Caco-2 (cell line): Measurements from ENCODE around the gene SERTM1. TPM values are rescaled to one million over a fixed set of nuclear protein-coding genes. Genes with fewer than 3 reads are reported as not detected.

Experiments used
- BruUV-seq: library from RNA; stranded (reverse); fragments of 400-500 nt; replicated peaks from 2 replicates; lab custom pipeline; 2021; lab: Mats Ljungman, UMichigan
- CTCF ChIA-PET: fragments of 300-600 bp; sonication (Branson Sonifier 250); formaldehyde crosslinking; loops from one replicate; lab custom pipeline; 2022; ENCODE audit warnings: antibody characterized with exemption; lab: Charles Lee
- POLR2A ChIA-PET: fragments of 300-600 bp; sonication (Branson Sonifier 250); formaldehyde crosslinking; loops from one replicate; lab custom pipeline; 2022; ENCODE audit warnings: antibody characterized with exemption; lab: Charles Lee
- DNase-seq, 2 experiments: peaks; one replicate each; pipeline versions ENCODE4 v3.0.0 to v3.0.0-alpha.2; 2020 to 2022
- H3K27me3 ChIP-seq: replicated peaks from 2 replicates; pipeline ENCODE4 v1.6.0; 2011; ENCODE audit warnings: low read length; ENCODE audit not compliant: control insufficient read depth, insufficient read depth
- H3K36me3 ChIP-seq: 2 replicates; pipeline ENCODE4 v1.5.1; 2011; ENCODE audit warnings: low read length; ENCODE audit not compliant: control insufficient read depth, insufficient read depth
- H3K4me1 ChIP-seq: fragments of 250-450 bp; sonication (Bioruptor Pico); 2 replicates; pipeline ENCODE4 v1.5.1; 2020; ENCODE audit warnings: mild to moderate bottlenecking
- H3K4me3 ChIP-seq: 2 replicates; pipeline ENCODE4 v1.5.1; 2011; ENCODE audit warnings: low read depth, mild to moderate bottlenecking, control low read depth, low read length
- H3K9me3 ChIP-seq: fragments of 250-450 bp; sonication (Bioruptor Pico); 2 replicates; pipeline ENCODE4 v1.5.1; 2020; ENCODE audit warnings: mild to moderate bottlenecking, moderate library complexity
- H3K27ac Mint-ChIP-seq: one replicate; pipeline ENCODE4 v1.8.0; 2022; ENCODE audit warnings: mixed read lengths; ENCODE audit not compliant: unreplicated experiment
- H3K27me3 Mint-ChIP-seq: one replicate; pipeline ENCODE4 v1.8.0; 2022; ENCODE audit warnings: mixed read lengths; ENCODE audit not compliant: insufficient read depth, unreplicated experiment
- H3K36me3 Mint-ChIP-seq: one replicate; pipeline ENCODE4 v1.8.0; 2022; ENCODE audit warnings: mild to moderate bottlenecking, mixed read lengths; ENCODE audit not compliant: insufficient read depth, unreplicated experiment
- H3K4me1 Mint-ChIP-seq: one replicate; pipeline ENCODE4 v1.8.0; 2022; ENCODE audit warnings: low read depth, mixed read lengths; ENCODE audit not compliant: unreplicated experiment
- H3K4me3 Mint-ChIP-seq: one replicate; pipeline ENCODE4 v1.8.0; 2022; ENCODE audit warnings: mild to moderate bottlenecking, moderate library complexity, mixed read lengths; ENCODE audit not compliant: unreplicated experiment
- H3K9me3 Mint-ChIP-seq: one replicate; pipeline ENCODE4 v1.8.0; 2022; ENCODE audit warnings: mixed read lengths; ENCODE audit not compliant: unreplicated experiment
- CTCF ChIP-seq, 2 experiments: fragments of 200-600 bp in 1 of 2; IDR thresholded peaks; 1 replicate in 1 of 2; 2 replicates in 1 of 2; pipeline versions ENCODE4 v1.5.1 to v1.8.0; 2011 to 2022; ENCODE audit warnings: antibody characterized with exemption in 1 of 2, control low read depth in 1 of 2, inconsistent platforms in 1 of 2, low read depth in 1 of 2, low read length in 1 of 2, mild to moderate bottlenecking in 1 of 2, moderate library complexity in 1 of 2; ENCODE audit not compliant: insufficient read depth in 1 of 2, severe bottlenecking in 1 of 2, unreplicated experiment in 1 of 2
- intact Hi-C: fragments of 100-400 bp; cut with micrococcal nuclease; formaldehyde crosslinking; loops from one replicate; pipeline ENCODE4 v1.10.0; 2022; ENCODE audit not compliant: unreplicated experiment
- total RNA-seq: library from RNA; stranded (reverse); gene quantifications from 2 replicates; pipeline ENCODE4 v1.2.3, GENCODE V29; 2022

SERTM1 gene
- total RNA-seq, 1 experiment from 2014 or later: not detected

DNA sequence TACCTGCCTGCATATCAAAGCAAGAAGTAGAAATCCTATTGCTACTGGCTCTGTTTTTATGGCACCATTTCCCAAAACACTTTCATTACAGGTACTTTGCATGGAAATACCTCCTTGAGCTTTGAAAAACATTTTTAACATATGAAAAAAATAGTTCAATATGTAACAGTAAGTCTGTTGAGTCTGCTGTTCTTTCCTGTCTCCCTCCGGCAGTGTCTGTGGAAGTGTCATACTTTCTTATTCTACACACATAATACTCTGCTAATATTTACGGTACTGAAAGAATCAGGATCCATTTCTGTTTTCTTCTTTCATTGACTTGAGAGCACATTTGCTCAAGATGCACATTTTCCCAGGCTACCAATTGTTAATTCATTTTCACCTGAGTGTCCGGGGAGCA, 8.2 kb upstream of the SERTM1 start:
- intact Hi-C loops: no loop called here
- H3K9me3 ChIP-seq: no peaks in the 10 kb centered on the region
- H3K4me1 Mint-ChIP-seq: no peaks in the 10 kb centered on the region

DNA sequence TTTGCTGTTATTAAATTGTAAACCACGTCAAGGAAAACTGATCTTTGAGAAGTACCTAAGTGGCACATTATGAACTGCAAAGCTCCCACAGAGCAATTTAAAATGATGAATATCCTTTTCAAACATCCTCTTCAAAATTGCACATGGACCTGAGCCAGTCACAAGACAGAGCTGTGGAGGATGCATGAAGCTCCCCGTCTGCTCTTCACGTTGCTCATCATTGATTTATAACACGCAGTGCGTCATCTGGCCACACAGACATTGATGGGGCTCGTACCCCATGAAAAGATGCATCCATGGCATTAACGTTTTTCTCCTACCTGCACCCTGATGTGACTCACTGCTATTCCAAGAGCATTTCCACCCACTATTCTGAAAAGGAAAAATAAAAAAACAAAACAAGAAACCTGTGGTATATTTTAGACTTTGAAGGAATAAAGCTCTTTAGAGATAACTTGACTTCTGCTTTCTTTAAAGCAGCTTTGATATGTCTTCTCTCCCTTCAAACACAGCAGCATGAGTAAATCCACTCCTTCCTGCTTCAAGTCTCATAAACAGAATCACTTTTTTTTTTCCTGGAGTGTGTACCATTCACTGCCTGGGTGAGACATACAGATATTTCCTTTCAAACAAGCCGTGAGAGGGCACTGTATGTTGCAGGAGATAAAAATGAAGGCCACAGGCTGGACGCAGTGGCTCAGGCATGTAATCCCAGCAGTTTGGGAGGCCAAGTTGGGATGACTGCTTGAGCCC, 7.2 kb upstream of the SERTM1 start:
- POLR2A ChIA-PET: no interaction called here
- H3K9me3 Mint-ChIP-seq: no peaks in the 10 kb centered on the region

More for the DNA sequence above, 8.2 kb upstream of the SERTM1 start:
- ChIA-PET POLR2A (no interaction called here), CTCF (no interaction called here)
- H3K4me3 Mint-ChIP-seq: no peak overlapping the region
- no peak for DNase-seq
- Histone ChIP-seq H3K36me3 (no peaks in the 10 kb centered on the region), H3K4me3 (no peak overlapping the region), H3K4me1 (no peaks in the 10 kb centered on the region), H3K27me3 (no peaks in the 10 kb centered on the region; the same call in 1 of the 2 replicates)
- no peak overlapping the region for H3K27ac Mint-ChIP-seq
- H3K36me3 Mint-ChIP-seq: no peaks in the 10 kb centered on the region
- H3K27me3 Mint-ChIP-seq: peaks cover 14% of the 10 kb centered on the region
- no peaks in the 10 kb centered on the region for H3K9me3 Mint-ChIP-seq
- BruUV-seq: no TSS peak
- no peak for TF ChIP-seq CTCF (IDR thresholded peaks at IDR 0.05; ENCODE audit: insufficient read depth in 1 of 2, low read depth in 1 of 2, low read length in 1 of 2, severe bottlenecking in 1 of 2, unreplicated experiment in 1 of 2)

DNA sequence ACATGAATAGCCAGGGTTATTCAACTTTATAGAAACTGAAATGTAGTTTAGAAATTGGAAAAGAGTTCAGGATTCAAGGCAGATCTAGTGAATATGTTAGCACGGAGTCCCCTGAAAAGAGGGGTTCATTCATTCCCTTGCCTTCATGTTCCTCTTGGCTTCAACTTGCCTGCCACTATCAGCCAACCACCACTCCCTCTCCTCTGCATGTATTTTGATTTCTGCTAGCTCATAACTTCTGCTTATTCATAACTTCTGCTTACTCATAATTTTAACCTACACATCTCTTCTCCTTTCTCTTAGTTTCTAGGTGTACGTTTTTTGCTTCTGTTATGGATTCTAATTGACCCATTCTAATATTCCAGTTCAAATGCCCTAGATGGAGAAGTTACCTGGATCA, 5.5 kb upstream of the SERTM1 start:
- H3K4me1 ChIP-seq: no peaks in the 10 kb centered on the region
- no TSS peak for BruUV-seq
- H3K36me3 Mint-ChIP-seq: no peaks in the 10 kb centered on the region
- DNase-seq: no peak
- H3K4me3 Mint-ChIP-seq: no peak overlapping the region
- ChIA-PET POLR2A (no interaction called here), CTCF (no interaction called here)
- no peak overlapping the region for H3K4me3 ChIP-seq
- no peaks in the 10 kb centered on the region for H3K9me3 Mint-ChIP-seq
- peaks cover 14% of the 10 kb centered on the region for H3K27me3 Mint-ChIP-seq
- TF ChIP-seq CTCF (IDR thresholded peaks at IDR 0.05; ENCODE audit: insufficient read depth in 1 of 2, low read depth in 1 of 2, low read length in 1 of 2, severe bottlenecking in 1 of 2, unreplicated experiment in 1 of 2): no peak
- no peaks in the 10 kb centered on the region for H3K4me1 Mint-ChIP-seq
- intact Hi-C loops: no loop called here
- H3K27ac Mint-ChIP-seq: no peak overlapping the region
- no peaks in the 10 kb centered on the region for H3K36me3 ChIP-seq
- 0 out of 2 replicates have a peak, but pooled peaks cover 3% of the 10 kb centered on the region for H3K9me3 ChIP-seq
- no peaks in the 10 kb centered on the region for H3K27me3 ChIP-seq

More for the DNA sequence above, 7.2 kb upstream of the SERTM1 start:
- Mint-ChIP-seq H3K27me3 (peaks cover 14% of the 10 kb centered on the region), H3K27ac (no peak overlapping the region), H3K4me1 (no peaks in the 10 kb centered on the region), H3K36me3 (no peaks in the 10 kb centered on the region), H3K4me3 (no peak overlapping the region)
- H3K4me3 ChIP-seq: no peak overlapping the region
- DNase-seq: no peak
- no TSS peak for BruUV-seq
- H3K36me3 ChIP-seq: no peaks in the 10 kb centered on the region
- CTCF ChIA-PET: no interaction called here
- no peak for TF ChIP-seq CTCF (IDR thresholded peaks at IDR 0.05; ENCODE audit: insufficient read depth in 1 of 2, low read depth in 1 of 2, low read length in 1 of 2, severe bottlenecking in 1 of 2, unreplicated experiment in 1 of 2)
- no peaks in the 10 kb centered on the region for H3K4me1 ChIP-seq
- H3K9me3 ChIP-seq: 0 out of 2 replicates have a peak, but pooled peaks cover 3% of the 10 kb centered on the region
- intact Hi-C loops: no loop called here
- no peaks in the 10 kb centered on the region for H3K27me3 ChIP-seq
